ENCODE results near the gene EFTUD2. TPM values are rescaled to one million over a fixed set of nuclear protein-coding genes. Genes with fewer than 3 reads are reported as not detected.
A peak's percentile ranks its signal among the peaks of the same experiment; 100 is the strongest.

The EFTUD2 gene
- total and polyA plus RNA-seq, 2 of the 13 experiments (the other 11 are each of a cell fraction or from before 2014, with no cell fraction given), result 111 to 137 TPM

DNA sequence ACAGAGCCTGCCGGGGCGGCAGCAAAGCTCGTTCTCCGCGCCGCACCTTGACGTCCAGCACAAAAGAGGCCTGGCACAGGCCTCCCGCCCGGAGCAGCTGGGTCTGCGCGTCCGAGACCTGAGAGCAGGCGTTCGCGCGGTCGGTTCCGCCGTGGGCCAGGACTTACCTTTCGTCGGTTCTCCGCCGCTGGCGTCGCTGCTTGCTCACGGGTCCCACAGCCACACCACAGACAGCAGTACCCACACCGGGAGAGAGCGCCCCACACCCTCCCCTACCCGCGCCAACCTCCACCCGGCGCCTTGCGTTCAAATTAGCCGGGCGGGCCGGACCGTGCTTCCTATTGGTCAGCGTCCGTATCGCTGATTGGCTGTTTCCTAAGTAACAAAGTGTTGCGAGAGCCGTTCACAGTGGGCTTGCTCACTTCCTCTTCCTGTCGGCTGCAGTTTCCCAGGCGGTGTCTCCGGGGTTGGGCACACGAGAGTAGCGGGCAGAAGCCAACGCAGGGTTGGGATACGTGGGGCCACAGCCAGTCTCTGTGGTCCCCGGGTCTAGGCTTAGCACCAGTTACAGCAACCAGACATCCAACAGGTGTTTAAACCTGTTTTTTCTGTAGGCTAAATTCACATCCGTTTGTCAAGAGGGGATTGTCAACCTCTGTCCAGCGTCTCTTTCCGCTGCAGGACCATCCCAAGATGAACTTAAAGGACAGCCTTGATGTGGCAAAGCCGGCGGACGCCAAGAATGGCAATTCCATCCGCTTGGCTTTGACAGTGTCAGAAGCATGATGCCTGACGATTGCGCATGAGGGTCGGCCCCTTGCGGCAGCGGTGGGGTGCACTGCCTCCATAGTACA, 48.4 kb upstream of the EFTUD2 start, which contains the start of gene KIF18B (continued):
- TF ChIP-seq, protein P1, sequence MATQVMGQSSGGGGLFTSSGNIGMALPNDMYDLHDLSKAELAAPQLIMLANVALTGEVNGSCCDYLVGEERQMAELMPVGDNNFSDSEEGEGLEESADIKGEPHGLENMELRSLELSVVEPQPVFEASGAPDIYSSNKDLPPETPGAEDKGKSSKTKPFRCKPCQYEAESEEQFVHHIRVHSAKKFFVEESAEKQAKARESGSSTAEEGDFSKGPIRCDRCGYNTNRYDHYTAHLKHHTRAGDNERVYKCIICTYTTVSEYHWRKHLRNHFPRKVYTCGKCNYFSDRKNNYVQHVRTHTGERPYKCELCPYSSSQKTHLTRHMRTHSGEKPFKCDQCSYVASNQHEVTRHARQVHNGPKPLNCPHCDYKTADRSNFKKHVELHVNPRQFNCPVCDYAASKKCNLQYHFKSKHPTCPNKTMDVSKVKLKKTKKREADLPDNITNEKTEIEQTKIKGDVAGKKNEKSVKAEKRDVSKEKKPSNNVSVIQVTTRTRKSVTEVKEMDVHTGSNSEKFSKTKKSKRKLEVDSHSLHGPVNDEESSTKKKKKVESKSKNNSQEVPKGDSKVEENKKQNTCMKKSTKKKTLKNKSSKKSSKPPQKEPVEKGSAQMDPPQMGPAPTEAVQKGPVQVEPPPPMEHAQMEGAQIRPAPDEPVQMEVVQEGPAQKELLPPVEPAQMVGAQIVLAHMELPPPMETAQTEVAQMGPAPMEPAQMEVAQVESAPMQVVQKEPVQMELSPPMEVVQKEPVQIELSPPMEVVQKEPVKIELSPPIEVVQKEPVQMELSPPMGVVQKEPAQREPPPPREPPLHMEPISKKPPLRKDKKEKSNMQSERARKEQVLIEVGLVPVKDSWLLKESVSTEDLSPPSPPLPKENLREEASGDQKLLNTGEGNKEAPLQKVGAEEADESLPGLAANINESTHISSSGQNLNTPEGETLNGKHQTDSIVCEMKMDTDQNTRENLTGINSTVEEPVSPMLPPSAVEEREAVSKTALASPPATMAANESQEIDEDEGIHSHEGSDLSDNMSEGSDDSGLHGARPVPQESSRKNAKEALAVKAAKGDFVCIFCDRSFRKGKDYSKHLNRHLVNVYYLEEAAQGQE (IDR thresholded peaks at IDR 0.05; ENCODE audit: borderline replicate concordance in 1 of 2, low read depth in 1 of 2, low read length in 2 of 2), result peak in 1 of 2 experiments; percentile 34; a peak in 1 of 4 replicates
- TF ChIP-seq ZNF790 (CRISPR knock-in tag; IDR thresholded peaks at IDR 0.05; ENCODE audit: borderline replicate concordance) (no peak), MAFF (IDR thresholded peaks at IDR 0.05; ENCODE audit: low read depth, low read length) (no peak), ISX (CRISPR knock-in tag; conservative IDR thresholded peaks at IDR 0.05) (no peak), ZNF775 (CRISPR knock-in tag; IDR thresholded peaks at IDR 0.05; ENCODE audit: borderline replicate concordance) (0 out of 2 replicates have a peak, but pooled peaks have one; percentile 38), ZNF788 (CRISPR knock-in tag; IDR thresholded peaks at IDR 0.05; ENCODE audit: borderline replicate concordance) (peak; percentile 26), FOSL1 (CRISPR knock-in tag; IDR thresholded peaks at IDR 0.05; ENCODE audit: borderline replicate concordance) (no peak), ZBTB38 (CRISPR knock-in tag; IDR thresholded peaks at IDR 0.05) (peak; percentile 89), RORA (CRISPR knock-in tag; IDR thresholded peaks at IDR 0.05) (no peak; the same call in 1 of the 2 replicates), PHB2 (IDR thresholded peaks at IDR 0.05; ENCODE audit: partially characterized antibody) (no peak), ARNTL (CRISPR knock-in tag; IDR thresholded peaks at IDR 0.05) (peak; percentile 81), ZNF460 (CRISPR knock-in tag; IDR thresholded peaks at IDR 0.05; ENCODE audit: borderline replicate concordance) (no peak), ZFAT (CRISPR knock-in tag; conservative IDR thresholded peaks at IDR 0.05) (no peak), PAF1 (CRISPR knock-in tag; IDR thresholded peaks at IDR 0.05) (no peak), SSRP1 (CRISPR knock-in tag; IDR thresholded peaks at IDR 0.05) (no peak), BORCS8-MEF2B (CRISPR knock-in tag; IDR thresholded peaks at IDR 0.05) (peak; percentile 96), SPEN (CRISPR knock-in tag; IDR thresholded peaks at IDR 0.05; ENCODE audit: low read depth) (peak; percentile 39; the same call in 1 of the 2 replicates)
- TF ChIP-seq, protein P2, sequence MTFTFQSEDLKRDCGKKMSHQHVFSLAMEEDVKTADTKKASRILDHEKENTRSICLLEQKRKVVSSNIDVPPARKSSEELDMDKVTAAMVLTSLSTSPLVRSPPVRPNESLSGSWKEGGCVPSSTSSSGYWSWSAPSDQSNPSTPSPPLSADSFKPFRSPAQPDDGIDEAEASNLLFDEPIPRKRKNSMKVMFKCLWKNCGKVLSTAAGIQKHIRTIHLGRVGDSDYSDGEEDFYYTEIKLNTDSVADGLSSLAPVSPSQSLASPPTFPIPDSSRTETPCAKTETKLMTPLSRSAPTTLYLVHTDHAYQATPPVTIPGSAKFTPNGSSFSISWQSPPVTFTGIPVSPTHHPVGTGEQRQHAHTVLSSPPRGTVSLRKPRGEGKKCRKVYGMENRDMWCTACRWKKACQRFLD (CRISPR knock-in tag; IDR thresholded peaks at IDR 0.05; ENCODE audit: borderline replicate concordance), result peak; percentile 92; the same call in 1 of the 2 replicates
- TF ChIP-seq, protein P3, sequence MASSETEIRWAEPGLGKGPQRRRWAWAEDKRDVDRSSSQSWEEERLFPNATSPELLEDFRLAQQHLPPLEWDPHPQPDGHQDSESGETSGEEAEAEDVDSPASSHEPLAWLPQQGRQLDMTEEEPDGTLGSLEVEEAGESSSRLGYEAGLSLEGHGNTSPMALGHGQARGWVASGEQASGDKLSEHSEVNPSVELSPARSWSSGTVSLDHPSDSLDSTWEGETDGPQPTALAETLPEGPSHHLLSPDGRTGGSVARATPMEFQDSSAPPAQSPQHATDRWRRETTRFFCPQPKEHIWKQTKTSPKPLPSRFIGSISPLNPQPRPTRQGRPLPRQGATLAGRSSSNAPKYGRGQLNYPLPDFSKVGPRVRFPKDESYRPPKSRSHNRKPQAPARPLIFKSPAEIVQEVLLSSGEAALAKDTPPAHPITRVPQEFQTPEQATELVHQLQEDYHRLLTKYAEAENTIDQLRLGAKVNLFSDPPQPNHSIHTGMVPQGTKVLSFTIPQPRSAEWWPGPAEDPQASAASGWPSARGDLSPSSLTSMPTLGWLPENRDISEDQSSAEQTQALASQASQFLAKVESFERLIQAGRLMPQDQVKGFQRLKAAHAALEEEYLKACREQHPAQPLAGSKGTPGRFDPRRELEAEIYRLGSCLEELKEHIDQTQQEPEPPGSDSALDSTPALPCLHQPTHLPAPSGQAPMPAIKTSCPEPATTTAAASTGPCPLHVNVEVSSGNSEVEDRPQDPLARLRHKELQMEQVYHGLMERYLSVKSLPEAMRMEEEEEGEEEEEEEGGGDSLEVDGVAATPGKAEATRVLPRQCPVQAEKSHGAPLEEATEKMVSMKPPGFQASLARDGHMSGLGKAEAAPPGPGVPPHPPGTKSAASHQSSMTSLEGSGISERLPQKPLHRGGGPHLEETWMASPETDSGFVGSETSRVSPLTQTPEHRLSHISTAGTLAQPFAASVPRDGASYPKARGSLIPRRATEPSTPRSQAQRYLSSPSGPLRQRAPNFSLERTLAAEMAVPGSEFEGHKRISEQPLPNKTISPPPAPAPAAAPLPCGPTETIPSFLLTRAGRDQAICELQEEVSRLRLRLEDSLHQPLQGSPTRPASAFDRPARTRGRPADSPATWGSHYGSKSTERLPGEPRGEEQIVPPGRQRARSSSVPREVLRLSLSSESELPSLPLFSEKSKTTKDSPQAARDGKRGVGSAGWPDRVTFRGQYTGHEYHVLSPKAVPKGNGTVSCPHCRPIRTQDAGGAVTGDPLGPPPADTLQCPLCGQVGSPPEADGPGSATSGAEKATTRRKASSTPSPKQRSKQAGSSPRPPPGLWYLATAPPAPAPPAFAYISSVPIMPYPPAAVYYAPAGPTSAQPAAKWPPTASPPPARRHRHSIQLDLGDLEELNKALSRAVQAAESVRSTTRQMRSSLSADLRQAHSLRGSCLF (CRISPR knock-in tag; IDR thresholded peaks at IDR 0.05; ENCODE audit: borderline replicate concordance), result 0 out of 2 replicates have a peak, but pooled peaks have one; percentile 73
